SKM-1 (cell line): ENCODE data around the gene PUDP.
"Not testable (repeated sequence)": the region's sequence is repeated elsewhere in the genome, so short reads cannot be mapped to it uniquely, and the experiment has no call there.

Source experiments
- DNase-seq: peaks from one replicate; lab custom pipeline; 2025; ENCODE audit not compliant: unreplicated experiment; lab: John Stamatoyannopoulos, UW

The PUDP gene

GRCh38 chrX:7147978-7148854 lies at the start of gene PUDP:
PUDP (minus strand) TSS chrX:7148153; CDS start chrX:7148113, 40 bp downstream.
- DNase-seq = peak; percentile 34

GRCh38 chrX:7194606-7195005 lies 46.7 kb upstream of the PUDP start:
- DNase-seq = no peak

- no peak for DNase-seq
Observed at GRCh38 chrX:7192871-7193270, 44.9 kb upstream of the PUDP start.

- DNase-seq = no peak
Observed at GRCh38 chrX:7191681-7192110, 43.7 kb upstream of the PUDP start.

- DNase-seq = no peak
Observed at GRCh38 chrX:7190157-7190556, 42.2 kb upstream of the PUDP start.

GRCh38 chrX:7188672-7189071 lies 40.7 kb upstream of the PUDP start:
- no peak for DNase-seq

- no peak for DNase-seq
Observed at GRCh38 chrX:7184816-7185215, 36.9 kb upstream of the PUDP start.

- DNase-seq = no peak
Observed at GRCh38 chrX:7179446-7179845, 31.5 kb upstream of the PUDP start.

GRCh38 chrX:7178859-7179258 lies 30.9 kb upstream of the PUDP start:
- DNase-seq = not testable (repeated sequence)

GRCh38 chrX:7170898-7171297 lies 22.9 kb upstream of the PUDP start:
- DNase-seq = no peak

- DNase-seq = no peak
Observed at GRCh38 chrX:7169627-7170026, 21.7 kb upstream of the PUDP start.

GRCh38 chrX:7168371-7168770 lies 20.4 kb upstream of the PUDP start:
- DNase-seq = no peak

- no peak for DNase-seq
Observed at GRCh38 chrX:7164174-7164573, 16.2 kb upstream of the PUDP start.

- no peak for DNase-seq
Observed at GRCh38 chrX:7163146-7163677, 15.3 kb upstream of the PUDP start.

GRCh38 chrX:7159149-7159861 lies 11.4 kb upstream of the PUDP start:
- DNase-seq = no peak

GRCh38 chrX:7158468-7158990 lies 10.6 kb upstream of the PUDP start:
- no peak for DNase-seq

GRCh38 chrX:7156879-7157278 lies 8.9 kb upstream of the PUDP start:
- no peak for DNase-seq

GRCh38 chrX:7155163-7155562 lies 7.2 kb upstream of the PUDP start:
- no peak for DNase-seq

- no peak for DNase-seq
Observed at GRCh38 chrX:7154041-7154597, 6.2 kb upstream of the PUDP start.

GRCh38 chrX:7153231-7153630 lies 5.3 kb upstream of the PUDP start:
- no peak for DNase-seq

GRCh38 chrX:7149411-7149810 lies 1.5 kb upstream of the PUDP start:
- no peak for DNase-seq
